D721Med (cell line): Measurements from ENCODE around the gene TSPAN32.

Experiments
- DNase-seq: peaks from one replicate; pipeline ENCODE4 v3.0.0; 2011; ENCODE audit warnings: low spot score; ENCODE audit not compliant: insufficient read length
- FAIRE-seq: peaks from 2 replicates; lab custom pipeline; 2011; peaks lifted over from hg19 to GRCh38; lab: Jason Lieb, UNC
- TF ChIP-seq, protein P1 (sequence below): IDR thresholded peaks from 2 replicates; pipeline ENCODE4 v1.5.1; 2012; ENCODE audit warnings: mild to moderate bottlenecking, control low read depth; ENCODE audit not compliant: insufficient read depth; ENCODE audit errors: missing control alignments

TSPAN32 gene

DNA sequence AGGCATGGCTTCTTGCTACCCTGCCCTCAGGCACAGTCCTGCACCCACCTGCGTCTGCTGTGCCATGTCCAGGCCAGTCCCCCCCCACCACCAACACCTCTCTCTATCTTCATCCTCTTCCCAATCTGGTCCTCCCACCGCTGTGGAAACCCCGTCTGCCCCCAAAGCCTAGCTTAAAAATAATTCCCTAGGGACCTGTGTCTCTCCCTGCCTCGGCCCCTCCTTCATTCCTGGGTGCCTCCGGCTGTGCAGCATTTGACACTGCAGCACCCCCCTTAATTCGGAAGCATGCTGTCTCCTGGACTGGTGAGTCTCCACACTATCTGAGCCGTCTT lies 28.9 kb upstream of the TSPAN32 start:
- no peak for FAIRE-seq
- TF ChIP-seq, protein P1, sequence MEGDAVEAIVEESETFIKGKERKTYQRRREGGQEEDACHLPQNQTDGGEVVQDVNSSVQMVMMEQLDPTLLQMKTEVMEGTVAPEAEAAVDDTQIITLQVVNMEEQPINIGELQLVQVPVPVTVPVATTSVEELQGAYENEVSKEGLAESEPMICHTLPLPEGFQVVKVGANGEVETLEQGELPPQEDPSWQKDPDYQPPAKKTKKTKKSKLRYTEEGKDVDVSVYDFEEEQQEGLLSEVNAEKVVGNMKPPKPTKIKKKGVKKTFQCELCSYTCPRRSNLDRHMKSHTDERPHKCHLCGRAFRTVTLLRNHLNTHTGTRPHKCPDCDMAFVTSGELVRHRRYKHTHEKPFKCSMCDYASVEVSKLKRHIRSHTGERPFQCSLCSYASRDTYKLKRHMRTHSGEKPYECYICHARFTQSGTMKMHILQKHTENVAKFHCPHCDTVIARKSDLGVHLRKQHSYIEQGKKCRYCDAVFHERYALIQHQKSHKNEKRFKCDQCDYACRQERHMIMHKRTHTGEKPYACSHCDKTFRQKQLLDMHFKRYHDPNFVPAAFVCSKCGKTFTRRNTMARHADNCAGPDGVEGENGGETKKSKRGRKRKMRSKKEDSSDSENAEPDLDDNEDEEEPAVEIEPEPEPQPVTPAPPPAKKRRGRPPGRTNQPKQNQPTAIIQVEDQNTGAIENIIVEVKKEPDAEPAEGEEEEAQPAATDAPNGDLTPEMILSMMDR: no peak

DNA sequence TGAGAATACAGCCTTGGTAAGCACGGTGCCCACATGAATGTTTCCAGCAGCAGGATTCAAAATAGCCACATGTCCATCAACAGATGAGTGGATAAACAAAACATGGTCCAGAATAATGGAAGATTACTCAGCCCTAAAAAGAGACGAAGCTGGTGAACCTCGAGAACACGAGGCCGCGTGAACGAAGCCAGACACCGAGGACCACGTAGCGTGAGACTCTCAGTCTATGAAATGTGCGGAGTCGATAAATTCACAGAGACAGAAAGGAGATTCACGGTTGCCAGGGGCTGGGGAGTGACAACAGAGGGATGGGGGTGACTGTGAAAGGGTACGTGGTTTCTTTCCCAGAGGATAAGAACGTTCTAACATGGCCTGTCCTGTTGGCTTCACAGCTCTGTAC lies 28.5 kb upstream of the TSPAN32 start:
- no peak for FAIRE-seq
- TF ChIP-seq, protein P1: no peak

More for the DNA sequence above, 28.9 kb upstream of the TSPAN32 start:
- DNase-seq: no peak

DNA sequence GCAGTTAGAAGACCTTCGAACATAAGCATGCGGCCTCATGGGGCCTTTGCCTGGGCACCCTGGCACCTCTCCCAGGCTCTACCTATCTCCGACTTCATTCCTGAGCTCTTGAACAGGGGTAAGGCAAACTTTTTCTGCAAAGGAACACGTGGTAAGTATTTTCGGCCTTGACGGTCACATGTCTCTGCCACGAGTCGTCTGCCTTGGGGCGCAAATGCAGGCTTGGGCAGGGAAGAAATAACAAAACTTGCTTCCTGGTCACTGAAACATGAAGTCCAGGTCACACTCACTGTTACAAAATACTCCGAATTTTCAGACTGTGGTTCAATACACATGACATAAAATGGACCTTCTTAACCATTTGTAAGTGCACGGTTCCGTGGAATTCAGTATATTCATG lies 28.0 kb upstream of the TSPAN32 start:
- FAIRE-seq (no peak), DNase-seq (no peak)
- TF ChIP-seq, protein P1: no peak

More for the DNA sequence above, 28.5 kb upstream of the TSPAN32 start:
- DNase-seq: no peak

DNA sequence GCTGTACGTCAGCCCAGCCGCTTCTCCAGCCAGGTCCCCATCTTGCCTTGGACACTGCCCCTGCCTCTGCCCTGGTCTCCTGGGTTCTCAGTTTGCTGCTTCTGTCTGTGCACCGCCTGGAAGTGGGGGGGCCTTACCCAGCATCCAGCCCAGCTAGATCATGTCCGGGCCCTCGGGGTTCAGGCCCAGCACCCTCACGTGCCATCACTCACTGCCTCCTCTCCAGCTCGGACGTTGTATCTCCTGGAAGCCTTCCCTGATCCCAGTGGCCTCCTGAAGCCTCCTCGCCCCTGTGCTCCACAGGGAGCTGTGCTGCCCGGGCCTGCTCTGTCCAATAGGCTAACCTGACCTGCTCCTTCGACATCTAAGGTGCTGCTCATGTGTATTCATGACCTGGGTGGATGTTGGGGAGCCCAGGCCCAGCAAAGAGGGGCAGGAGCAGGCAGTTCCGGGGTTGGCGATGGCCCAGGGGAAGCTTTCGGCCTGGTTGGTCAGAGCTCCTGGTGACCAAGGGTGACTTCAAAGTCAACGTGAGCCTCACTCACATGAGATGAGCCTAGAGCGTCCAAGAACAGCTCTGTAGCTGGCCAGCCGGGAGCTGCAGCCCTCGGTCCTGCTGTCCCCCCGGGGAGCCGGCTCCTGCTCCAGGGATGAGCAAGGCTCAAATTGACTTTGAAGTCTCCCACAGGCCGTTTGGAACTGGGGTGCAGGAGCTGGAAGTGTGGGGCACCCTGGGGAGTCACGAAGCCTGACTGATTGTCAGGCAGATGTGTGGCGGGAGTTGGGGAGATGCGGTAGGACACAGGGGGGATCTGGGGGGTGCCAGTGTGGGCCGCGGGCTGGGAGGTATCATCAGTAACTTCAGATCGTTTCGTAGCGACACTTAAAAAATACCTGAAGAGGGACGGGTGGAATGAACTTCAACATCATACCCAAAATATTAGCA lies 26.2 kb upstream of the TSPAN32 start:
- FAIRE-seq: no peak
- TF ChIP-seq, protein P1: no peak

DNA sequence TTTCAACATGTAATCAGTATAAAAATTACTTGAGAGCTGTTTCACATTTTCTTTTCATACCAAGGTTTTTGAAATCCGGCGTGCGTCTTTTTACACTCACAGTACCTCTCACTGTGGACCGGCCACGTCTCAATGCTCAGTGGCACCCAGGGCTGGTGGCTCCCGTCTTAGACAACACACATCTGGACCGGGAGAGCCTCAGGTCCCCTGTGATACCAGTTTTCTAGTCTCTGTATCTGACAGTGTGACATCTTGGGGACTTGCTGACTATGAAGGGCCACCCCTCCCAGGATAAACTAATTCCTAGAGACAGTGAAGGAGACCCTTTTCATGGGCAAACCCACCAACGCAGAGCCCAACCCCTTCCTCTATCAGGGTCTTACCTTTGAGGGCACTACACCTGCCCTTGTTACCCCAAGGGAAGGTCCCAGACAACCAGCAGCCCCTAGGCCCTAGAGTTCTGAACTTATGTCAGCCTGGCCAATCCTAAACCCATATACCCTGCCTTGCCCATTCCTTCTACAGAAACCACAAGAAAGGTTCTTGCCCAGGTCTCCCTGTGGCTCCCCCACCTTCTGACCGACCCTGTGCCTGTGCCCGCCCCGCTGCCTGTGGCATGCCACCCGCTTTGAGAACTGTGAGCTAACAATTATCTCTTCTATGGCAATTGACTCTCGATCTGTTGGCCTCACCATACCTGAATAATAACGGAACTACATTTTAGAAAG lies 25.4 kb upstream of the TSPAN32 start:
- TF ChIP-seq, protein P1: no peak
- no peak for FAIRE-seq
- DNase-seq: no peak

More for the DNA sequence above, 26.2 kb upstream of the TSPAN32 start:
- DNase-seq: no peak

DNA sequence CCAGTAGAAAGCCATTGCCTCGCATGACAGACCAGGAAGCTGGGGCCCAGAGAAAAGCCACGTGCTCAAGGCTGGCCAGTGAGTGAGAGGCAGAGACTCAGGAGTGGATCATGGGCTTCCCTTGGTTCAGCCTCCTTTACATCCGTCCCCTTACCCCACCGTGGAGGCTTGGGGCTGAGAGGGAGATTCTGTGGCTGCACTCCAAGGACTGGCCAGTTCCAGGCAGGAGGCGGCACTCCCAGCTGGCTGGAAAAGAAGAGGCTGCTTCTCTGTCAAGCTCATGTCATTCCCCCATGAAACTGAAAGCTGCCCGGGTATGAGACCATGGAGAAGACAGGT lies 24.8 kb upstream of the TSPAN32 start:
- FAIRE-seq (no peak), DNase-seq (no peak)
- TF ChIP-seq, protein P1: no peak
